Breast epithelium (tissue), 3 donors: ENCODE data around the gene NOVA2.

Experiments used
- CTCF ChIP-seq, 3 donors: fragments of 450-650 bp; IDR thresholded peaks; one replicate each; pipeline ENCODE4 v1.5.1; 2016 to 2017; ENCODE audit warnings: antibody characterized with exemption in 3 of 3, mild to moderate bottlenecking in 3 of 3, moderate library complexity in 3 of 3
- POLR2A ChIP-seq: fragments of 450-650 bp; IDR thresholded peaks from one replicate; pipeline ENCODE4 v1.6.1; 2016; ENCODE audit warnings: antibody characterized with exemption, mild to moderate bottlenecking, moderate library complexity
- POLR2AphosphoS5 ChIP-seq, 3 donors: sonication (generic); formaldehyde crosslinking; IDR thresholded peaks; one replicate each; pipeline ENCODE4 v1.6.1; 2017; ENCODE audit warnings: antibody characterized with exemption in 3 of 3

- TF ChIP-seq CTCF (IDR thresholded peaks at IDR 0.05) (no peak), POLR2A (no peak), POLR2AphosphoS5 (IDR thresholded peaks at IDR 0.05) (no peak)
These were observed 1.4 kb downstream of the NOVA2 start for GRCh38 chr19:45972081-45972946.
